GM19025 (cell line): ENCODE data around the gene TBX6.
"Not testable (repeated sequence)": the region's sequence is repeated elsewhere in the genome, so short reads cannot be mapped to it uniquely, and the experiment has no call there.

Source experiments
- ATAC-seq: cut with Tn5 transposase; IDR thresholded peaks from one replicate; pipeline ENCODE4 v1.9.1; 2021; ENCODE audit warnings: mild to moderate bottlenecking, low read depth, moderate library complexity; ENCODE audit not compliant: unreplicated experiment

The TBX6 gene

GRCh38 chr16:30091474-30092372 lies at the start of gene TBX6:
TBX6 (minus strand) TSS chr16:30091924; CDS start chr16:30091193, 731 bp downstream.
- ATAC-seq, result peak; percentile 52

GRCh38 chr16:30139583-30140481 lies 48.1 kb upstream of the TBX6 start:
- no peak for ATAC-seq

GRCh38 chr16:30137897-30138296 lies 46.2 kb upstream of the TBX6 start:
- ATAC-seq, result no peak

GRCh38 chr16:30136971-30137605 lies 45.4 kb upstream of the TBX6 start:
- ATAC-seq, result no peak

- ATAC-seq, result no peak
Measured at GRCh38 chr16:30132591-30132990, 40.9 kb upstream of the TBX6 start.

GRCh38 chr16:30131869-30132475 lies 40.2 kb upstream of the TBX6 start:
- no peak for ATAC-seq

- ATAC-seq, result no peak
Measured at GRCh38 chr16:30127993-30128392, 36.3 kb upstream of the TBX6 start.

- not testable (repeated sequence) for ATAC-seq
Measured at GRCh38 chr16:30125690-30126089, 34.0 kb upstream of the TBX6 start.

GRCh38 chr16:30124985-30125379 lies 33.3 kb upstream of the TBX6 start:
- no peak for ATAC-seq

GRCh38 chr16:30122604-30123160 lies 31.0 kb upstream of the TBX6 start:
- no peak for ATAC-seq

- no peak for ATAC-seq
Measured at GRCh38 chr16:30121741-30122571, 30.2 kb upstream of the TBX6 start.

GRCh38 chr16:30120340-30121105 lies 28.8 kb upstream of the TBX6 start:
- no peak for ATAC-seq

GRCh38 chr16:30119428-30119827 lies 27.7 kb upstream of the TBX6 start:
- ATAC-seq, result no peak

GRCh38 chr16:30117768-30118167 lies 26.0 kb upstream of the TBX6 start:
- ATAC-seq, result no peak

GRCh38 chr16:30116291-30117207 lies 24.8 kb upstream of the TBX6 start:
- no peak for ATAC-seq

- no peak for ATAC-seq
Measured at GRCh38 chr16:30115238-30115637, 23.5 kb upstream of the TBX6 start.

GRCh38 chr16:30114833-30115232 lies 23.1 kb upstream of the TBX6 start:
- not testable (repeated sequence) for ATAC-seq
